Hindlimb muscle (tissue), 1 donor: ENCODE results near the gene BABAM2. TPM values are rescaled to one million over a fixed set of nuclear protein-coding genes. Genes with fewer than 3 reads are reported as not detected.

Experiments
- DNase-seq: peaks from one replicate; pipeline ENCODE4 v3.0.0-alpha.2; 2013
- polyA plus RNA-seq: library from polyadenylated mRNA; unstranded; fragments of 120-200 nt; gene quantifications from one replicate; pipeline ENCODE4 v1.2.1, GENCODE V29; 2013; ENCODE audit not compliant: insufficient read length

Gene BABAM2
- polyA plus RNA-seq, 1 donor = 26.4 TPM

DNA sequence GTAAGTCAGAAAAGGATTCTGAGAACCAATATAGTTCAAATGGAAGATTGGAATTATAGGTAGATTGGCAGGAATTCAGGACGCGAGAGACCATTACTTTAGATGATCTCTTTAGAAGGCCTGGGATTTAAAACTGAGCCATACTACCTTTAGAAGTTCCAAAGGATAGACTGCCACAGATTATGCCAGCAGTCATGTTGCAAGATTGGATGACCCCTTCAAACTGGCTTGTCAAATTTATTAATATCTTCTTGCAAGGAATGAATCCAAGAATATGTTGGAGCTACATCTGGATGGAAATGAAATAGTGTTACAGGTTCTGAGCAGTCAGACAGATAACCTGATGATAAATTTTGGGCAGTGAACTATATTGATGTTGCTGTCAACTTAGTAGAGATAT, 22.0 kb downstream of the BABAM2 start:
- no peak for DNase-seq

DNA sequence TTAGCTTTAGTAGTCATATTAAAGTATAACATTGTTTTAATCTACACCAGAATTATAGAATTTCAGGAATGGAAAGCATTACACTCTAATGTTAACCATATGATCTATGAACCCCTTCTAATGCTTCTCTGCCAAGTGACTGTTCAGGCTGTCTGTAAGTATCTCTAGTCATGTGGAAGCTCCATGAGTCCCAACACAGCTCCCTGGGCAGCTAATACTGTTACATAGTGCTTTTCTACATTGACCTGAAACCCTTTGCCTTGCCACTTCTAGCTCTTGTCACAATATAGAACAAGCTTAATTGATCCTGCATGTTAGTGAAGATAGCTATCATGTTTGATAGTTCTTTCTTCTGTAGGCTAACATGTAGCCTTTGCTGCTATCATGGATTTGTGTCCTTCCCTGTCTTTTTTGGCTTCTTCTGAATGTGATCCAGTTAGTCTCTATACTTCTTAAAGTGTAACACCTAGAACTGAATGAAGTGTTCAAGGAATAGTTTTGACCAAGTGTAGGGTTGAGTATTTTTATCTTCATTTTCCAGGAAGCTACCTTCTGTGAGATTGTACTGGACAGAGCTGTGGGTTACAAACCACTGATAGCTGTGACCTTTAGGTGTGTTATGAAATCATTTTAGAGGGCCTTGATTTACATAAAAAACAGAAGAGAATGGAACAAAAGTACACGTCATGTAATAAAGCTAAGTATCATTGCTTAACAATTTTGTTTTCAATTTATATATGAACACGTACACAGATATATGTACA, 23.7 kb downstream of the BABAM2 start:
- DNase-seq = no peak

DNA sequence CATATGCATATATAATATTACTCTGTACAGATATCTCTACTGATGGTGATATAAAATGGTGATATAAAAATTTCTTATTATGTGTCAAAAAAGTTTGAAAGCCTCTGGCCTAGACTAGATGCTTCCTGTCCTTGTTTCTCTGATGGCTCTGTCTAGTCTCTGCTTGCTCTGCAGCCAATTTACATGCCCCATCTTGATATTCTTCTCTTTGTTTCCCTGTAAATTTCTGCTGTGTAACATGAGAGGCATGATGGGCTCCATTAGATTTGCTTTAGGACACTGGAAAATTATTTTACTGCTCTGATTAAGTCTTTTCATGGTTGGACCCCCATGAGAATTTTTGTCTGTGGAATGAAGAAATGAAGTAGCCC, 24.3 kb downstream of the BABAM2 start:
- no peak for DNase-seq

DNA sequence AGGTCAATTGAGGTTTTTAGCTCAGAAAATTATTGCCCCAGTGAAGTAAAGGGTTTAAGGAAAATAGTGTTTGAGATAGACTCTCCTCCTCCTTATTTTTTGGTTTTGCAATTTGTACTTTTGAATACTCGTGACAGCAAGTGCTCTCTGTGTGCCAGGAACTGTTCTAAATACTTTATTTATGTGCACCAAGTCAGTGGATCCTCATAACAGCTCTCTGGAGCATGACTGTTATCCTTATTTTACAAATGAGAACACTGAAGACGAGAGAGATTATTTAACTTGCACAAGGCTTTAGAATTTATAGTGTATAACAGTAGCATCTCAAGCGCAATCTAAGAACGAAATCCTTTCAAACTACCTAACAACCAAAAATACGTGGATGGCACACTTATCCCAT, 24.7 kb downstream of the BABAM2 start:
- no peak for DNase-seq

DNA sequence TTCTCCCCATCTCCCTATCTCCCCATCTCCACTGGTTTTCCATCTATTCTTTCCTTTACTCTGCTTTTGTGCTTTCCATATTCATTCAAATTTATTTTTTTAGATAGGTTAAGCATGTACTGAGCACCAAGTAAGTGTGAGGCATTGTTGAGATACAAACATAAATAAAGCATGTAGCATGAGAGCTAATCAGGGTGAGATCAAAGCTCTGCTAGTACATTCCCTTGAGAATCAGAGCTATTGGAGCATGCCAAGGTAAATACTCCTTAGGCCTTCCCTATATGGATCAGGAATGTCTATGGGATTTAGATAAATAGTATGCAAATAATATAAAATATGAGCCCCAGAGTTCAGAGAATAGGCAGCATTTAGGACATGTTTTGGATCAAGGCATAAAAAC, 25.3 kb downstream of the BABAM2 start:
- no peak for DNase-seq

DNA sequence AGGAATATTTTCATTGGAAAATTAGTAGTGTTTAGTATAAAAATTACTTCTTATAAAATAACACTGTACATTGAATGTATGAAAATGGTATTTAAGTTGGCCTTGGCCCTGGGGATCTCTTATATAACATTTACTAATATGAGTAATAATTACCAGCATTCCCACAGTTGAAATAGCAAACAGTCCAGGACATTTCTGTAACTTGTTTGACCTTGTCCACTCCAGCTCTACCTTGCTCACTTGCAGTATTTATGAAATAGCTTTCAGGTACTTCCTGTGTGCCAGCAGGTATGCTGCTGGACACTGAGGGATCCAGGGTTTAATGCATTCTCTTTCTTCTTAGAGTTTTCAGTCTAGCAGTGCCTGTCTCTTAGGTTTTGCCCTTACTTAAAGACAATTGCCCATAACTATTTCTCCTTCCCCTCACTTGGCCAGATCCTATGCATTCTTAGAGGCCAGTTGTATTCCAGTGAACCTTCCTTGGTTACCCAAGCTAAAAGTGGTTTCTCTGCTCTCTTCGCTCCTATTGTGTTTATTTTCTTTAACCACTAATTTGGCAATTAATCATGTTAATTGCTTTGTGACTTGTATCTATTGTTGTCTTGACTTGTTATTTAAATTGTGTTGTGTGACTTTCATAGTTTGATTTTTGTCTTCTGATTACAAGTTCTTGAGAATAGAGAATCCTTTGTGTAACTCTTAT, 25.9 kb downstream of the BABAM2 start:
- no peak for DNase-seq

DNA sequence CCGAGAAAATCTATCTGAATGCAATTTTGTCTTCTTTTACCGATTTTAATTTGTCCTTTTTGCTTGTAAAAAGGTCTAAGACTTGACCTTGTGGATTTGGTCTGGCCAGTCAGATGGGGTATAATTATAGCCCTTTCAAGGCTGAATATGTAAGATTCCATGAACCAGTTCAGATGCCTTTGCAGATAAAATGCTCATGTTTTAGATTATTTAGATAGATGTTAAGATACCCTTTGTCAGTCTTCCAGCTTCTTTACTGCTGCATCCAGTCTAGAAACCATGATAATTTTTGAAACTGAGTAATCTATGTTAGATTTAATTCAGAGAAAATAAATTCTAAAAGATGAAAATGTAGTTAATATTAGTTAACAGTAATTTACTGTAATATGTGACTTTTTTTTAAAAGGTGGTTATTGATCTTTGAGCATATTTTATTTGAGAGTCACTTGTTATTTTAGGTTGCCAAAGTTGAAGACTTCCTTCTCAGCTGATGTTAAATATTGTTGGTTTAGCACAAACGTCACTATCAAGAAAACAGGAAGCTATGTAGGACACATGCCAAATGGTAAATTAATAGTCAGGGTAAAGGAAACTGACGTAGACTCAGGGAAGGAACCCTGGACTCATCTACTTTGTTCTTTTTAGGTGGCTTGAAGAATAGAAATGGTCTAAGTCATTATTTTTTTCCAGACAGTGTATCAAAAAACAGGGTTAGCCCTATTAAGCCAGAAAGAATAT, 29.8 kb downstream of the BABAM2 start:
- DNase-seq = peak; percentile 8

DNA sequence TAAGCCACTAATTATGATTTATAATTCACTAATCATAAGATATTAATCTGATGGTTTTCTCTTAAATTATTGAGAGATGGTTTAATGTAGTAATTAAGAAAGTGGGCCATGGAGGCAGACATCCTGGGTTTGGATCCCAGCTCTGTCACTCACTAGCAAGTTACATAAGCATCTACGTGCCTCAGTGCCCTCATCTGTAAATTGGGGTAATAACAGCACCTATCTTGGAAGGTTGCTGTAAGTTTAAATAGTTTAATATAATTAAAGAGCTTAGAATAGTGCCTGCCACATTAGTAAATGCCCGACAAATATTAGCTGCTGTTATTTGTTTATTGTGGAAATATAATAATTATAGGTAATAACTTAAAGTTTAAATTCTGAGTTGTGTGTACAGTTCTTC, 30.9 kb downstream of the BABAM2 start:
- DNase-seq = no peak

DNA sequence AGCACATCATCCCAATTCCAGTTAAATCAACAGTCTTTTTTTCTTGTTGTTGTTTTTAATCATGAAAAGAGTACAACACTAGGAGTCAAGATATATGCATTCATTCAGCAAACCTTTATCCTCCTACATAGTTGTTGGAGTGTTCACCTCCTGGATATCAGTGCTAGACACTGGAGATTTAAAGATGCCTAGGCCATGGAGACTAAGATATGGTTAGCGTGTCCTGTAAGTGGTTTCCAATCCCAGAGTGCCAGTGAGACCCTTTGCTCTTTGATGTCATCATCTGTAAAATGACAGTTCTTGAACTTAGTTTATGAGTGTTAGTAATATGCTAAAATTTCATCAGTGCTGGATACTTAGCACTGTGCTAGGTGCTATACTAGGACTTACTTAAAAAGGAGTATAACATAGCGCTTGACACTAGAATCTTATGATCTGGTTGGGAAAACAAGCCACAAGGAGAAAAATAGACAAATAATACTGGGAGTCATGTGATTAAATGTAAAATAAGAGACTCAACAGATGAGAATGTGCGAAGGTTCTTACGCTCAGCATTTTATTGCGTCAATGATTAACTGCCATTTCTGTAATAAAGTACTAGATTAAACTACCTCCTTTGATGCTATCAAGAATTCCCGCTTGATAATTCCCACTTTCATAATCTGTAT, 31.5 kb downstream of the BABAM2 start:
- DNase-seq = no peak

DNA sequence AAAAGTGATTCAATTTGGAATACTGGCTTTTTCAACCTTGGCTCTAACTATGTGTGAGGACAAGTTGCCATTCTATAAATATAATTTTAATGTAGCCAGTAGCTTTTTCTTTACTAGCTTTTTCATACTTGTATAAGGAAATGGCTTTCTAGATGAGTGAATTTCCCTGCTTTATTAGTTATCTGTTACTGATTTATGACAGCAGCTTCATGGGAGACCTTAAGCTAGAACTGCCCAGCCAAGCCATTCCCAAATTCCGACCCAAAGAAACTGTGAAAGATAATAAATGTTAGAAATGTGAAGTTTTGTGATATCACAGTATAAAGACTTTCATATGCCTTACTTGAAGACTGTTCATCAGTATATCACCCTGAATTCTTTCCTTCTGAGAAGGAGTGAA, 32.3 kb downstream of the BABAM2 start:
- DNase-seq = no peak

DNA sequence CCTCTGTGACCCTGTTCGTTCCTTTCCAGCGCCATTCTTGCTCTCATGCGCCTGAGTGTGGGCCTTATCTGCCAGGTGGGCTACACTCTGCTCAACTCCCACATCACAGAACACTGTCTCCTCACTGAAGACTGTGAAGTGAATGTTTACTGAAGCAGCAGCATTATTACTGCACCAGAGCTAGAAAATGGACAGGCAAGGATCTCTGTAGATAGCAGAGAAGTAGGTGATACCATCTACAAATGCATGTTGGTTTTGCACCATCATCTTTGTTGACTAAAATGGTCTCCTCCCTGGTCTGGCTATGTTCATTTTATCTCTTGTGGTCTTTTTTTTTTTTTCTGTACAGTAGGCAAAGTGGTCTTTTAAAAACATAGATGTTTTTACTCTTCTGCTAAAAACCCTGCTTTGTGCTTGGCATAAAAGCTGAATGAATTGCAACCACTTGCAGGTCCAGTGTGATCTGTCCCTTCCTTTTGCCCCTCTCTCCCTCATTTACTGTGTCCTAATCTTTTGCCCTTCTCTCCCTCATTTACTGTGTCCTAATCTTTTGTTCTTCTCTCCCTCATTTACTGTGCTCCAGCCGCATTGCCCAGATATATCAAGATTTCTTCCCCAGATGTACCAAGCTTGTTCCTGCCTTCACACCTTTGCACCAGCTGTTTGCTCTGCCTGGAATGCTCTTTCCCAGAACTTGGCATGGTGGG, 35.4 kb downstream of the BABAM2 start:
- DNase-seq = no peak

DNA sequence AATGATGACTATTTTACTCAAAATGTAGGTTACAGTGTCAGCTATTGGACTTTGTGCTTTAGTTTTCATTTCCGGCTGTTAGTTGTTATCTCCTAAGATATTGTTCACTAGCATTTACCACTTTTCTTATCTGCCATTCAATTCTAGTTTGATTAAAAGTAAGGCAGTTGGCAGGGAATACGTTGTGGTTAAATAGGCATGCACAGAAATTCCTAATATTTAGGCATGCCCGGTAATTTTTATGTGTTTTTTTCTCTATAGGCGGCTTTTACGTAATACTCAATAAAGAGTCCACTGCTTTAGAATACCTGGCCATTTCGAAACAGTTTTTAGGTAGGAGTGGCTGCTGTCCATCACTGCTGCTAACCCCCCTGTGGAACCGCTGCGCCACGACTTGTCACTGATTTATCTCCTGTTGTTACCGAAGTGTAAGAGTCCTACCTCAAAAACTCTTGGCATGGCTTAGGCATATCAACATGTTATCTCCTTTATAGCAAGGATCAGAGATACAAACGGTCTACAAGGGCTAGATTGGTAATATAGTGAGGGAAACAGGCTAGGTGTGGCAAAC, 39.5 kb downstream of the BABAM2 start:
- no peak for DNase-seq

DNA sequence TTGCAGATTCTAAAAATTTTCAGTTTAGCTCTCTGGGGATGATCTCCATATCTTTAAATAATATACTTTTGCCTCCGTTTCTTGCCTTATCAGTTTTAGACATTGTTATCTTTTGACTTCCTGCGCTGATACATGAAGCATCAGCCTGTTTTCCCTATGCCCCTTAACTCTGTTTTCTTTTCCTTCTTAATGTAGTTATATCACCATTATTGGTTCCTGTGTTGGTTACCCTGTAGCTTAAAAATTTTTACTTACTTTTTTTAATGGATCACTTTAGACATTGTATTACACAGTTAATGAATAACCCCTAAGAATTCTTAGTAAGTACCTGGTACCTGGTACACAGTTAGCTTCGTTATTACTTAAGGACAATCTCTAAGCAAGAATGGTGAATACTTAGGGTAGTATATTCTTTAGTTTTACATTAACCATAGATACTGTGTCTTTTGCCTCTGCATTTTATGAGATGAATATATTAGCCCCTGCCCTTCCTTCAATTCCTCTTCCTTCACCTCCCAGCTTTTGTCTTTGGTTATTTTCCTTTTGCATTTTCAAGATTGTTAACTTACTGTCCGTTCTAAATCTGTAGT, 40.9 kb downstream of the BABAM2 start:
- no peak for DNase-seq

DNA sequence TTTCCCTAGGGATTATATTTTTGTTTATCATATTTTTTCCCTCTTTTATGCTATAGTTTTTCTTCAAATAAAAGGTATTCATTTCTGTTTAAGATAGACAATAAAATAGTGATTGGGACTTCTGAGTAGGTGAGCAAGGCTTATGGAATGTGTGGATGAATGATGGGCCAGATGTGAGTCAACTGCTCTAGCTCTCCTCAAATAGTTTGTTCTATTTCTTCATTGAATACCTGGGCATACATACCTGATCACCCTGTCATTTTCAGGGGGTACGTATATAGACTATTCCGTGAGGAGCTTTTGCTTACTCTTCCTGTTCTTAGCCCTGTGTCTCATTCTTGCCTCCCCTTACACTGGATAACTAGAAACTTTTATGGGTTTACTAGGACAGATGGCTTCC, 41.9 kb downstream of the BABAM2 start:
- no peak for DNase-seq

DNA sequence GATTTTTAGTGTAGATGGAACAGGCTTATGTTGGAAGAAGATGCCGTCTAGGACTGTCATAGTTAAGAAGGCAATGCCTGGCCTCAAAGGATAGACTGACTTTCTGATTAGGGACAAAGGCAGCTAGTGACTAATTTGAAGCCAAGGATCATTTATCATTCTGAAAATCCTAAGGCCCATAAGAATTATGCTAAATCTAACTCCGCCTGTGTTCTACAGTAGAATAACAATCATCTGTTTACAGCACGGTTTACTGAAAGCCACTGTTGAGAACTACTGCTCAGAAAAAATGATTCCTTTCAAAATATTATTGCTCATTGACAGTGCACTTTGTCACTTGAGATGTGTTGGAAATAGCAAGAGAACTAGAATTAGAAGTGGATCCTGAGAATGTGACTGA, 44.5 kb downstream of the BABAM2 start:
- no peak for DNase-seq

DNA sequence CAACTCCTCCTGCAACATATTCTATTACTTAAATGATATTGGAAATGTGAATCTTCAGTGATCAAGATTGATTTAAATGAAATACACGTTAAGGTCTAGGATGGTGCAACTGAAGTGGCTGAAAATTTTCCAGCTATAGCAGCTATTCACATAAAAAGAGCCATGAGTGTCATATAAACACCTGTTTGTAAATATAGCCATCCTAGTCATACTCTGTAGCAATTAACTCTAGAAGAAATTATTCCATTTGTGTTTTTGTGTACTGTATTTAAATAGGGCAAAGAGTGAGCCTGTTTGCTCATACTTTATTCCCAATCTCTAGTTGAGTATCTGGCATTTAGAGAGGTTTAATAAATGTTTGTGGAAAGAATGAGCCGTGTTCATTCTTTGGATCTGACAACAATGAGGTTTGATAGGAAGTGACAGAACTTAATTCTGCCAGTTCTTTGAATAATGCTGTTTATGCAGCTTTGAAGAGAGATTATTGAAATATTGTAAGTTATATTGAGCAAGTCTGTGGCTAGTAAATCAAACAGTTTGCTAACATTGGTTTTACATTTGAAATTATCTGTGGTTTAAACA, 49.7 kb downstream of the BABAM2 start:
- DNase-seq = no peak

DNA sequence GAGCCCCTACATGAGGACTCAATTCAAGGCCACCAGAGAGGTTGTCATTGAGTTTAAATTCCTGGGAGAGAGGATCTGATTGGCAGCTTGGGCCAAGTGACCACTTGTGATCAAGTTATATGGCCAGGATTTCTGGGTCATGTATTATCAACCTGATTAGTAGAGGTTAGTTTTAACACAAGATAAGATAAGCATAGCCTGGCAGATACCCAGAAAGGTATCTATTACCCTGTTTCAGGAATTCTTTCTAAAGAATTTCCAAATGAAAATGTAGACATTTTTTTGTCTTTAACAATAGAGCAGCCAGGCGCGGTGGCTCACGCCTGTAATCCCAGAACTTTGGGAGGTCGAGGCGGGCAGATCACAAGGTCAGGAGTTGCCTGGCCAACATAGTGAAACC, 50.5 kb downstream of the BABAM2 start:
- no peak for DNase-seq

DNA sequence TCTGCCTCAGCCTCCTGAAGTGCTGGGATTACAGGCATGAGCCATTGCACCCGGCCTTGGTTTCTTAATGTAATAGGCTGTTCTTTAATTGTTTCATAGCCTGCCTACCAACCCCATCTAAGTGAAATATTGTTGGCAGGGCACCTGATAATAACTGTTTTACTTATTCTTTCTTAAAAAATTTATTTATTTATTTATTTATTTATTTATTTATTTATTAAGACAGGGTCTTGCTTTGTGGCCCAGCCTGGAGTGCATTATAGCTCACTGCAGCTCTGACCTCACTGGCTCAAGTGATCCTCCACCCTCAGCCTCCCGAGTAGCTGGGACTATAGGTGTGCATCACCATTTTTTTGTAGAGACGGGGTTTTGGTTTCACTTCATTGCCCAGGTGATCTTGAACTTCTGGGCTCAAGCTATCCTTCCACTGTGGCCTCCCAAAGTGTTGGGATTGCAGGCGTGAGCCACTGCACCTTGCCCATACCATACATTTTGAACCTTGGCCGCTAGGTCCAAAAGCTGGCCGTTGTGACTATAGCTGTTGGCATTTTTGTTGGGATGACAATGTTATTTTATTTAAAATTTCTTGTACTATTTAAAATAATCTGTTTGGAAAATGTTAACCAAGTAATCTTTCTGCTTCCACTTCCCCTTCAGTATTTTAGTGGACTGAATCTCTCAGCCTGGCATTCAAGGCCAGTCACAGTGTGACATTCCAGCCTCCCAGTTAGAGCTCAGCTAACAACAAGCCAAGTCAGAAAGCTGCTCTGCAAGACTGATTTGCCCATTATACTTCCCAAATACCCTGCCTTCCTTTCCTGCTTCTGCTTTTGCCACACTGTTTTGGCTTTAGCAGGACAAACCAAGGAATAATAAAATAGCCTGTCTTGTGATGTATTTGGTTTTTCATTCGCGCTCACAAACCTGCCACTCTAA, 52.4 kb downstream of the BABAM2 start:
- no peak for DNase-seq

DNA sequence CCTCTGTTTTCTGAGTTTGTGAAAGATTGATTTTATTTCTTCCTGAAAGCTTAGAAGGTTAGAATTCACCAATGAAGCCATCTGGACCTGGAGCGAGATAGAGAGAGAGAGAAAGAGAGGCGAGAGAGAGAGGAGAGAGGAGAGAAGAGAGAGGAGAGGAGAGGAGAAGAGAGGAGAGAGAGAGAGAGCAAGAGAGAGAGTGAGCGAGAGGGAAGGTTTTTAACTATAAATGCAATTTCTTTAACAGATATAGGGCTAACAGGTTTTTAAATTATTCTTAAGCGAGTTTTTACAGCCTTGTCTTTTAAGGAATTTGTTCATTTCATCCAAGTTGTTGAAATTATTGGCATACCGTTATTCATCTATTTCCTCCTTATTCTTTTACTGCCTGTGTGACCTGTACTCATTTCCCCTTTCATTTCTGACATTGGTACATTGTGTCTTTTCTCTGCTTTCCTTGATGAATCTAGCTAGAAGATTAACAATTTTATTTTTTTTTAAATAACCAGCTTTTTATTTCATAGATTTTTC, 56.1 kb downstream of the BABAM2 start:
- DNase-seq = peak; percentile 10

DNA sequence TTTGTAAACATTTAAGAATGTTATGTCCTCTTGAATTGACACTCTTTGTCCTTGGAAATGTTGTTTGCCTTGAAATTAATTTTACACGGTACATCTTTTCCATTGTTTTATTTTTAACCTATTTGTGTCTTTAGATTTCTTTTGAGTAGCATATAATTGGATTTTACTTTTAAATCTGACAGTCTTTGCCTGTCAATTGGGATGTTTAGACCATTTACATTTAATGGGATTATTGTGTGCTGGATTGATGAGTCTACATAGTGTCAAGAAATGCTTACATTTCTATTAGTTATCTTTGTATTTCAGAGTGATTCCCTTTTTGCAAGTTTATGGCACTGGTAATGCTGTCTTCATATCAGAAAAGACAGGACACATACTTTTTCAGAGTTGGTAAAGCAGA, 61.5 kb downstream of the BABAM2 start:
- no peak for DNase-seq
